Astrocyte of the cerebellum (primary cell): ENCODE measurements around the gene CD200R1L.

ENCODE experiments used
- DNase-seq: peaks from one replicate; pipeline ENCODE4 v3.0.0-alpha.2; 2011; ENCODE audit warnings: low read depth
- H3K4me3 ChIP-seq: 2 replicates; pipeline ENCODE4 v1.5.1; 2011; ENCODE audit warnings: mild to moderate bottlenecking, low read depth, low read length, moderate library complexity
- CTCF ChIP-seq: IDR thresholded peaks from 2 replicates; pipeline ENCODE4 v1.5.1; 2012; ENCODE audit warnings: low read length, low read depth, moderate library complexity, mild to moderate bottlenecking; ENCODE audit errors: missing control alignments
- in situ Hi-C: cut with HindIII; loops from 2 replicates; pipeline ENCODE4 v1.10.0; 2017; ENCODE audit warnings: low sequenced_read_pairs

The CD200R1L gene

GRCh38 chr3:112767777-112768176, 78.9 kb downstream of the CD200R1L start:
- DNase-seq, result no peak
- no peak overlapping the region for H3K4me3 ChIP-seq
- in situ Hi-C loops, result no loop called here
- TF ChIP-seq CTCF, result no peak

- in situ Hi-C loops, result no loop called here
- no peak overlapping the region for H3K4me3 ChIP-seq
- no peak for TF ChIP-seq CTCF
- no peak for DNase-seq
Measured at GRCh38 chr3:112767177-112767576, 79.5 kb downstream of the CD200R1L start.
